Lower leg skin (tissue), 3 donors: Measurements from ENCODE around the gene TSPAN7.

Experiments
- POLR2A ChIP-seq, 2 donors: fragments of 450-650 bp; IDR thresholded peaks; one replicate each; pipeline ENCODE4 v1.6.1; 2016 to 2017; ENCODE audit warnings: antibody characterized with exemption in 2 of 2, mild to moderate bottlenecking in 1 of 2, moderate library complexity in 1 of 2
- TF ChIP-seq, protein P1 (sequence below), 3 donors: fragments of 450-650 bp; IDR thresholded peaks; one replicate each; pipeline ENCODE4 v1.5.1; 2016; ENCODE audit warnings: antibody characterized with exemption in 3 of 3, mild to moderate bottlenecking in 3 of 3, moderate library complexity in 2 of 3

DNA sequence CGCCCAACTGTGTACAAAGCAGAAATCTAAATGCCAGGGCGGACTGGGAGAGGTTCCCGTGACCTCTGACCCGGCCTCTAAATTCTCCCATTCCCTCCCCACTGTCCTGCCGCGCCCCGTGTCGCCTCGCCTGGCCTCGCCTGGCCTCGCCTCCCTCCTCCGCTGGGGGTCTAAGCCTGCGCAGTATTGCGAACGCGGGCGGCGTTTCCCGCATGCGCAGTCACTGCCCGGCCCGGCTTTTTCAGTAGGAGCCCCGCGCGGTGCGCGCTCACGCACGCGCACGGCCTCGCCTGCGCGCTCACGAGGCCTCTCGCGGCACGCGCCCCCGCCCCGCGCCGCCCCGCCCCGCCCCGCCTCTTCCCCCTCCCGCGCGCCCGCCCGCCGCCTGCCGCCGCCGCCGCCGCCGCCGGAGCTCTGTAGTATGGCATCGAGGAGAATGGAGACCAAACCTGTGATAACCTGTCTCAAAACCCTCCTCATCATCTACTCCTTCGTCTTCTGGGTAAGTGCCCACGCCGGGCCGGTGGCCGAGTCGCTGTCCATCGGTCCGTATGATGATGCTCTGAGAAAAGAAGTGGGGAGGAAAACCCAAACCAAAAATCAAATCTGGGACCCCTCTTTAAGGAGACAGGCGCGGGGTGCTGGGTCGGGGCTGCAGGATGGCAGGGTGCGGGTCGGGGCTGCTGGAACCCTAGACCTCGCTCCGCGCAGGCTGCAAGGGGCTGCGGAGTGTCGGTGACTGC, at the start of gene TSPAN7:
- TF ChIP-seq, protein P1, sequence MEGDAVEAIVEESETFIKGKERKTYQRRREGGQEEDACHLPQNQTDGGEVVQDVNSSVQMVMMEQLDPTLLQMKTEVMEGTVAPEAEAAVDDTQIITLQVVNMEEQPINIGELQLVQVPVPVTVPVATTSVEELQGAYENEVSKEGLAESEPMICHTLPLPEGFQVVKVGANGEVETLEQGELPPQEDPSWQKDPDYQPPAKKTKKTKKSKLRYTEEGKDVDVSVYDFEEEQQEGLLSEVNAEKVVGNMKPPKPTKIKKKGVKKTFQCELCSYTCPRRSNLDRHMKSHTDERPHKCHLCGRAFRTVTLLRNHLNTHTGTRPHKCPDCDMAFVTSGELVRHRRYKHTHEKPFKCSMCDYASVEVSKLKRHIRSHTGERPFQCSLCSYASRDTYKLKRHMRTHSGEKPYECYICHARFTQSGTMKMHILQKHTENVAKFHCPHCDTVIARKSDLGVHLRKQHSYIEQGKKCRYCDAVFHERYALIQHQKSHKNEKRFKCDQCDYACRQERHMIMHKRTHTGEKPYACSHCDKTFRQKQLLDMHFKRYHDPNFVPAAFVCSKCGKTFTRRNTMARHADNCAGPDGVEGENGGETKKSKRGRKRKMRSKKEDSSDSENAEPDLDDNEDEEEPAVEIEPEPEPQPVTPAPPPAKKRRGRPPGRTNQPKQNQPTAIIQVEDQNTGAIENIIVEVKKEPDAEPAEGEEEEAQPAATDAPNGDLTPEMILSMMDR (IDR thresholded peaks at IDR 0.05), result no peak
- no peak for TF ChIP-seq POLR2A (IDR thresholded peaks at IDR 0.05)
